Measurements from ENCODE around the gene CA6.

Gene CA6

GRCh38 chr1:8947127-8947691, 1.5 kb downstream of the CA6 start:
- Histone ChIP-seq H3K36me3 (ENCODE audit: control insufficient read depth, insufficient read depth, low read length) (no peaks in the 10 kb centered on the region), H3K4me3 (replicated peaks; ENCODE audit: low read depth, low read length) (no peak overlapping the region), H3K27me3 (replicated peaks; ENCODE audit: control insufficient read depth, insufficient read depth, low read length) (no peaks in the 10 kb centered on the region; the same call in 1 of the 2 replicates)
- no peak for DNase-seq (ENCODE audit: extremely low read depth, insufficient read length)
- no peak for TF ChIP-seq CTCF (IDR thresholded peaks at IDR 0.05; ENCODE audit: insufficient read depth, low read length, poor library complexity, severe bottlenecking)

- no peak for TF ChIP-seq CTCF (IDR thresholded peaks at IDR 0.05; ENCODE audit: insufficient read depth, low read length, poor library complexity, severe bottlenecking)
- DNase-seq (ENCODE audit: extremely low read depth, insufficient read length), result no peak
- no peaks in the 10 kb centered on the region for H3K27me3 ChIP-seq (replicated peaks; ENCODE audit: control insufficient read depth, insufficient read depth, low read length)
Measured at GRCh38 chr1:8950309-8950708, 4.6 kb downstream of the CA6 start.

GRCh38 chr1:8951231-8951630, 5.6 kb downstream of the CA6 start:
- H3K4me3 ChIP-seq (replicated peaks; ENCODE audit: low read depth, low read length), result no peak overlapping the region
- DNase-seq (ENCODE audit: extremely low read depth, insufficient read length), result no peak
- H3K36me3 ChIP-seq (ENCODE audit: control insufficient read depth, insufficient read depth, low read length), result no peaks in the 10 kb centered on the region
- H3K27me3 ChIP-seq (replicated peaks; ENCODE audit: control insufficient read depth, insufficient read depth, low read length), result no peaks in the 10 kb centered on the region
- no peak for TF ChIP-seq CTCF (IDR thresholded peaks at IDR 0.05; ENCODE audit: insufficient read depth, low read length, poor library complexity, severe bottlenecking)

More at GRCh38 chr1:8950309-8950708, 4.6 kb downstream of the CA6 start:
- Histone ChIP-seq H3K4me3 (replicated peaks; ENCODE audit: low read depth, low read length) (no peak overlapping the region), H3K36me3 (ENCODE audit: control insufficient read depth, insufficient read depth, low read length) (no peaks in the 10 kb centered on the region)

- H3K4me3 ChIP-seq (replicated peaks; ENCODE audit: low read depth, low read length), result no peak overlapping the region
Measured at GRCh38 chr1:8955406-8955805, 9.7 kb downstream of the CA6 start.

GRCh38 chr1:8956461-8957349, 11.0 kb downstream of the CA6 start:
- DNase-seq (ENCODE audit: extremely low read depth, insufficient read length), result no peak
- Histone ChIP-seq H3K27me3 (replicated peaks; ENCODE audit: control insufficient read depth, insufficient read depth, low read length) (no peaks in the 10 kb centered on the region), H3K4me3 (replicated peaks; ENCODE audit: low read depth, low read length) (no peak overlapping the region), H3K36me3 (ENCODE audit: control insufficient read depth, insufficient read depth, low read length) (no peaks in the 10 kb centered on the region)
- TF ChIP-seq CTCF (IDR thresholded peaks at IDR 0.05; ENCODE audit: insufficient read depth, low read length, poor library complexity, severe bottlenecking), result no peak

More at GRCh38 chr1:8955406-8955805, 9.7 kb downstream of the CA6 start:
- no peak for DNase-seq (ENCODE audit: extremely low read depth, insufficient read length)
- no peaks in the 10 kb centered on the region for H3K36me3 ChIP-seq (ENCODE audit: control insufficient read depth, insufficient read depth, low read length)
- TF ChIP-seq CTCF (IDR thresholded peaks at IDR 0.05; ENCODE audit: insufficient read depth, low read length, poor library complexity, severe bottlenecking), result no peak
- no peaks in the 10 kb centered on the region for H3K27me3 ChIP-seq (replicated peaks; ENCODE audit: control insufficient read depth, insufficient read depth, low read length)
